ENCODE results near the gene ZNF554.

GRCh38 chr19:2795827-2796658, 23.6 kb upstream of the ZNF554 start:
- TF ChIP-seq CTCF (IDR thresholded peaks at IDR 0.05), result no peak
- TF ChIP-seq MEF2A (IDR thresholded peaks at IDR 0.05; ENCODE audit: borderline replicate concordance, low read depth), result no peak
- no peak for TF ChIP-seq RXRA (IDR thresholded peaks at IDR 0.05; ENCODE audit: borderline replicate concordance, low read depth)
- TF ChIP-seq TAF1 (IDR thresholded peaks at IDR 0.05; ENCODE audit: borderline replicate concordance, low read depth, low read length), result no peak
- no peak for TF ChIP-seq EZH2phosphoT487 (IDR thresholded peaks at IDR 0.05; ENCODE audit: borderline replicate concordance, low read depth)
- TF ChIP-seq REST (IDR thresholded peaks at IDR 0.05; ENCODE audit: low read depth, low read length), result no peak
- TF ChIP-seq PBX3 (IDR thresholded peaks at IDR 0.05), result no peak
- no peak for TF ChIP-seq JUND (IDR thresholded peaks at IDR 0.05)
- no peak for TF ChIP-seq ZBTB33 (IDR thresholded peaks at IDR 0.05; ENCODE audit: borderline replicate concordance, low read depth)
- no peak for TF ChIP-seq MXI1 (IDR thresholded peaks at IDR 0.05; ENCODE audit: low read depth, low read length)
